Adrenal gland (tissue), 12 donors: Measurements from ENCODE around the gene CAPN15. TPM values are rescaled to one million over a fixed set of nuclear protein-coding genes. Genes with fewer than 3 reads are reported as not detected.

ENCODE experiments used
- DNase-seq, 7 donors: peaks; one replicate each; pipeline ENCODE4 v3.0.0-alpha.2; 2019 to 2020
- H3K27ac ChIP-seq, 5 donors: fragments of 200-600 bp; sonication (generic) in 4 of 5; 1 replicate in 3 of 5; 2 replicates in 2 of 5; pipeline versions ENCODE4 v1.5.1 to v1.8.0; 2016 to 2020; ENCODE audit warnings: mild to moderate bottlenecking in 1 of 5
- H3K27me3 ChIP-seq: fragments of 200-600 bp; 2 replicates; pipeline ENCODE4 v1.8.0; 2021
- H3K36me3 ChIP-seq, 2 donors: fragments of 200-600 bp; replicated peaks in 1 of 2; 1 replicate in 1 of 2; 2 replicates in 1 of 2; pipeline versions ENCODE4 v1.5.1 to v1.8.0; 2018 to 2022
- H3K4me1 ChIP-seq, 2 donors: fragments of 200-600 bp; replicated peaks in 1 of 2; 1 replicate in 1 of 2; 2 replicates in 1 of 2; pipeline versions ENCODE4 v1.5.1 to v1.8.0; 2018 to 2021
- H3K4me3 ChIP-seq, 4 donors: fragments of 200-600 bp; sonication (generic) in 3 of 4; one replicate each; pipeline ENCODE4 v1.5.1; 2016 to 2018
- H3K9me3 ChIP-seq, 3 donors: fragments of 200-600 bp; sonication (generic) in 1 of 3; replicated peaks in 1 of 3; 1 replicate in 2 of 3; 2 replicates in 1 of 3; pipeline versions ENCODE4 v1.5.1 to v1.8.0; 2016 to 2021
- POLR2A ChIP-seq, 2 donors: fragments of 450-650 bp; IDR thresholded peaks; one replicate each; pipeline ENCODE4 v1.6.1; 2017; ENCODE audit warnings: antibody characterized with exemption in 2 of 2, mild to moderate bottlenecking in 2 of 2, moderate library complexity in 1 of 2
- WGBS, 4 donors: extraction: QIAGEN DNeasy Blood & Tissue Kit in 2 of 4; methylation state at CpG; one replicate each; pipeline versions ENCODE4 v1.1.5 to v1.1.7; 2013 to 2017; 5-methylcytosine and 5-hydroxymethylcytosine counted together
- intact Hi-C, 2 donors: fragments of 100-400 bp; cut with DNase I; formaldehyde crosslinking; loops; one replicate each; pipeline versions ENCODE4 v1.14.1 to v1.15.0; 2022 to 2023
- polyA plus RNA-seq, 3 donors: library from polyadenylated mRNA; stranded (reverse); fragments of 200-250 nt in 2 of 3; fragments of 350-450 nt in 1 of 3; fragmentation: Illumina TruSeq in 1 of 3; extraction: RNeasy Lipid Tissue Mini Kit (QIAGEN cat#74804) in 1 of 3; gene quantifications; one replicate each; pipeline ENCODE4 v1.2.3, GENCODE V29; 2013 to 2014
- total RNA-seq, 9 donors: library from RNA; depleted of rRNA in 4 of 9; stranded (reverse); fragments of >200 nt in 4 of 9; fragments of 120-200 nt in 1 of 9; fragmentation: NEBNext Ultra II Directional in 1 of 9; extraction: Animal tissue kit (Norgen Biotek cat#: 25700) in 1 of 9; gene quantifications; one replicate each; pipeline versions ENCODE4 v1.1.0 to v1.2.4, GENCODE V29; 2013 to 2023
- TF ChIP-seq, protein P1 (sequence below), 6 experiments: fragments of 450-650 bp in 4 of 6; fragments of 200-600 bp in 2 of 6; sonication (generic) in 1 of 6; IDR thresholded peaks; 1 replicate in 5 of 6; 2 replicates in 1 of 6; pipeline versions ENCODE4 v1.5.1 to v1.8.0; 2016 to 2021; ENCODE audit warnings: antibody characterized with exemption in 6 of 6, mild to moderate bottlenecking in 2 of 6, moderate library complexity in 1 of 6
- donor health status: healthy with polysubstance abuse.
- donor health status: Bipolar disorder and iron deficiency.
- donor health status: DM: yes; HTN: yes; CAD: no.
- donor health status: DM: no; HTN: no; CAD: no.
- donor health status: DM: no; HTN: no; CAD: no.
- donor health status: DM: yes; HTN: yes; CAD: no.

Gene CAPN15
- total and polyA plus RNA-seq, 12 donors: 2.3 to 91.8 (median 43.0) TPM

GRCh38 chr16:521381-522210 lies 5.9 kb upstream of the CAPN15 start:
- 67 to 87% (median 84%) methylated on average over 16 to 34 of the region's 34 CpGs for WGBS, 4 donors
- intact Hi-C loops: loop anchor here (10.0 kb wide), 2 partner anchors 87 to 127 kb away; partner anchors contain the start of gene NME4 (in 1 of the 2)

GRCh38 chr16:522320-523096 lies 5.0 kb upstream of the CAPN15 start:
- WGBS, 4 donors: 55 to 62% (median 59%) methylated on average over 16 to 23 of the region's 23 CpGs
- no peak for TF ChIP-seq POLR2A (IDR thresholded peaks at IDR 0.05)
- Histone ChIP-seq H3K4me1 (peaks cover 18 to 27% of the 10 kb centered on the region in 2 donors), H3K4me3 (no peak overlapping the region), H3K36me3 (peaks cover 0 to 8% of the 10 kb centered on the region in 2 donors), H3K27me3 (no peaks in the 10 kb centered on the region), H3K9me3 (no peaks in the 10 kb centered on the region), H3K27ac (no peak overlapping the region)
- intact Hi-C loops: loop anchor here (10.0 kb wide), 2 partner anchors 88 to 128 kb away; partner anchors contain the start of gene NME4 (in 1 of the 2)
- DNase-seq: peak in 2 of 7 donors; percentile 43 to 74

More at GRCh38 chr16:521381-522210, 5.9 kb upstream of the CAPN15 start:
- H3K9me3 ChIP-seq: no peaks in the 10 kb centered on the region
- TF ChIP-seq, protein P1, sequence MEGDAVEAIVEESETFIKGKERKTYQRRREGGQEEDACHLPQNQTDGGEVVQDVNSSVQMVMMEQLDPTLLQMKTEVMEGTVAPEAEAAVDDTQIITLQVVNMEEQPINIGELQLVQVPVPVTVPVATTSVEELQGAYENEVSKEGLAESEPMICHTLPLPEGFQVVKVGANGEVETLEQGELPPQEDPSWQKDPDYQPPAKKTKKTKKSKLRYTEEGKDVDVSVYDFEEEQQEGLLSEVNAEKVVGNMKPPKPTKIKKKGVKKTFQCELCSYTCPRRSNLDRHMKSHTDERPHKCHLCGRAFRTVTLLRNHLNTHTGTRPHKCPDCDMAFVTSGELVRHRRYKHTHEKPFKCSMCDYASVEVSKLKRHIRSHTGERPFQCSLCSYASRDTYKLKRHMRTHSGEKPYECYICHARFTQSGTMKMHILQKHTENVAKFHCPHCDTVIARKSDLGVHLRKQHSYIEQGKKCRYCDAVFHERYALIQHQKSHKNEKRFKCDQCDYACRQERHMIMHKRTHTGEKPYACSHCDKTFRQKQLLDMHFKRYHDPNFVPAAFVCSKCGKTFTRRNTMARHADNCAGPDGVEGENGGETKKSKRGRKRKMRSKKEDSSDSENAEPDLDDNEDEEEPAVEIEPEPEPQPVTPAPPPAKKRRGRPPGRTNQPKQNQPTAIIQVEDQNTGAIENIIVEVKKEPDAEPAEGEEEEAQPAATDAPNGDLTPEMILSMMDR (IDR thresholded peaks at IDR 0.05): no peak
- TF ChIP-seq POLR2A (IDR thresholded peaks at IDR 0.05): no peak
- no peak overlapping the region for H3K4me3 ChIP-seq
- no peaks in the 10 kb centered on the region for H3K27me3 ChIP-seq
- DNase-seq: no peak
- peaks cover 14 to 25% of the 10 kb centered on the region in 2 donors for H3K4me1 ChIP-seq
- H3K36me3 ChIP-seq: peaks cover 0 to 12% of the 10 kb centered on the region in 2 donors
- no peak overlapping the region for H3K27ac ChIP-seq

DNA sequence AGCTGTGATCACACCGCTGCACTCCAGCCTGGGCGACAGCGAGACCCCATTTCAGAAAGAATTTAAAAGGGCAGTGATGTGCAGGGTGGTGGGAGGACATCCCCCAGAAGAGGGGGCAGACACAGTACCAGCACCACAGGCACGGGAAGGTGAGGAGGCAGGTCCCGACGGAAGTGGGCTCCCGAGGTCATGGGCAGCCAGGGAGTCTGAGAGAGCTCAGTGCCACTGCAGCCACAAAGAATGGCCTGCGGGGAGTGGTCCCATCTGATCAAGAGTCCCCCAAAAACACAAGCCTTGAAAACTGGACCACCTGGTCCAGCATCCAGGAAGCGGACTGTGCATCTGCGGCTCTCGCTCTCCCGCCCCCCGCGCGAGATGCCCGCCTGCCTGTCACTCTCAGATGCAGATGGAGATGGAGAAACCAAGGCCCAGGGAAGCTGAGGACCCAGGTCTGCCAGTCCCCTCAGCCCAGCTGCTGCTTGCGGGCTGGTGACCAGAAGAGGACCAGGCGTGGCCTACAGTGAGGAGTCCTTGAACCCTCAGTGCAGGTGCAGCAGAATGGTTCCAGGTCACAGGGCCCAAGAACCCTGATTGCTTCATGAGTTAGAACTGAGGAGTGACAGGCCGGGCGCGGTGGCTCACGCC lies 4.3 kb upstream of the CAPN15 start:
- H3K36me3 ChIP-seq: peaks cover 0 to 8% of the 10 kb centered on the region in 2 donors
- H3K9me3 ChIP-seq: no peaks in the 10 kb centered on the region
- TF ChIP-seq, protein P1 (IDR thresholded peaks at IDR 0.05): no peak
- TF ChIP-seq POLR2A (IDR thresholded peaks at IDR 0.05): no peak
- DNase-seq: no peak
- no peaks in the 10 kb centered on the region for H3K27me3 ChIP-seq
- peaks cover 18 to 27% of the 10 kb centered on the region in 2 donors for H3K4me1 ChIP-seq
- 86 to 96% (median 90%) methylated on average over 4 to 22 of the region's 22 CpGs for WGBS, 4 donors
- no peak overlapping the region for H3K27ac ChIP-seq
- no peak overlapping the region for H3K4me3 ChIP-seq
- intact Hi-C loops: loop anchor here (10.0 kb wide), 2 partner anchors 88 to 128 kb away; partner anchors contain the start of gene NME4 (in 1 of the 2)

DNA sequence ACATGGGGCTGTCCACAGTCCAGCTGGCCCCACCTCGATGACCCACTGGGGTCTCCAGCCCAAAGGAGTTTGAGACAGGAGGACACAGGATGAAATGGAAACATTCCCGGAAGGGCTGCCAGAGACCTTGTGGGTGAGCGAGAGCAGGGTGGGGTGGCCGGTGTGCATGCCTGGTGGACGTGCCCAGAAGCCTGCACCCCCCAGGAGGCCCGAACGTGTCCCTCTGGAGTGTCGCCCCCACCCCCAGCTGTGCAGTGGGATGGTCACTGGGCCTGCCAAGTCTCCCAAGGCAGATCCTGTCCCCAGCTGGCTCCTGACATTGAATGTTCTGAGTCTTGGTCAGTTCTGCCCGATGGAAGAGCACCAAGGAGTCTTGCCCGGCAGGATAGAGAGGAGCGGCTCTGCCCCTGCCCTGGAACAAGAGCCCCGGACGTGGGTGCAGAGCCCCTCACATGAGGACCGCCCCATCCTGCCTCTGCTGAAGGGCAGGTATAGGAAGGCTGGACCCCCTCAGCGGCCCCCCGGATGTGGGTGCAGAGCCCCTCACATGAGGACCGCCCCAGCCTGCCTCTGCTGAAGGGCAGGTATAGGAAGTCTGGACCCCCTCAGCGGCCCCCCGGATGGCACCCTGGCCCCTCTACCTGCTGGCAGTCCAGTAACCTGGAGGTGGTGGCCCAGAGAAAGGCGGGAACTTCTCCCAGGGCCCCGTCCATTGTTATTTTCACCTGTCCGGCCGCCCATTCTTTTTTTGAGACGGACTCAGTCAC lies 3.1 kb upstream of the CAPN15 start:
- Histone ChIP-seq H3K9me3 (no peaks in the 10 kb centered on the region), H3K36me3 (peaks cover 0 to 5% of the 10 kb centered on the region in 2 donors), H3K4me1 (peaks cover 28 to 38% of the 10 kb centered on the region in 2 donors), H3K27ac (peak overlapping the region in 1 of 5 donors; percentile 97), H3K4me3 (no peak overlapping the region), H3K27me3 (no peaks in the 10 kb centered on the region)
- DNase-seq: no peak
- intact Hi-C loops: loop anchor here (10.0 kb wide), 2 partner anchors 90 to 130 kb away; partner anchors contain the start of gene NME4 (in 1 of the 2)
- WGBS, 4 donors: 68 to 88% (median 69%) methylated on average over 16 to 24 of the region's 24 CpGs
- TF ChIP-seq, protein P1 (IDR thresholded peaks at IDR 0.05): no peak
- TF ChIP-seq POLR2A (IDR thresholded peaks at IDR 0.05): no peak
